Activated naive CD8-positive, alpha-beta T cell treated with anti-CD3 and anti-CD28 coated beads, Interleukin-2, amount 10 ng/mL, durations not matched to agents 7 days and 5 days (primary cell): ENCODE measurements around the gene TAS2R46. TPM values are rescaled to one million over a fixed set of nuclear protein-coding genes. Genes with fewer than 3 reads are reported as not detected.
"Not testable (repeated sequence)": the region's sequence is repeated elsewhere in the genome, so short reads cannot be mapped to it uniquely, and the experiment has no call there.

ENCODE experiments used
- ATAC-seq: fragments of 150-1000 bp; cut with Tn5 transposase; one replicate; pipeline ENCODE4 v1.10.0; 2021; ENCODE audit warnings: low read depth, moderate library complexity
- POLR2A ChIA-PET: fragments of 350-600 bp; sonication (Branson Sonifier 250); formaldehyde crosslinking; loops from one replicate; lab custom pipeline; 2021; ENCODE audit warnings: antibody characterized with exemption; lab: Charles Lee
- DNase-seq: peaks from one replicate; pipeline ENCODE4 v3.0.0; 2021
- H3K27ac Mint-ChIP-seq: one replicate; pipeline ENCODE4 v1.8.0; 2022; ENCODE audit warnings: mild to moderate bottlenecking, mixed read lengths
- H3K27me3 Mint-ChIP-seq: one replicate; pipeline ENCODE4 v1.8.0; 2022; ENCODE audit warnings: mild to moderate bottlenecking, moderate library complexity, mixed read lengths
- H3K36me3 Mint-ChIP-seq: one replicate; pipeline ENCODE4 v1.8.0; 2021; ENCODE audit warnings: mild to moderate bottlenecking, mixed read lengths
- H3K4me1 Mint-ChIP-seq: one replicate; pipeline ENCODE4 v1.8.0; 2021; ENCODE audit warnings: mixed read lengths
- H3K4me3 Mint-ChIP-seq: one replicate; pipeline ENCODE4 v1.8.0; 2022; ENCODE audit warnings: mild to moderate bottlenecking, moderate library complexity, mixed read lengths
- H3K9me3 Mint-ChIP-seq: one replicate; pipeline ENCODE4 v1.8.0; 2021; ENCODE audit warnings: mixed read lengths
- total RNA-seq, 2 experiments: library from RNA; stranded (reverse); gene quantifications; one replicate each; pipeline ENCODE4 v1.2.3, GENCODE V29; 2021

TAS2R46 gene, protein sequence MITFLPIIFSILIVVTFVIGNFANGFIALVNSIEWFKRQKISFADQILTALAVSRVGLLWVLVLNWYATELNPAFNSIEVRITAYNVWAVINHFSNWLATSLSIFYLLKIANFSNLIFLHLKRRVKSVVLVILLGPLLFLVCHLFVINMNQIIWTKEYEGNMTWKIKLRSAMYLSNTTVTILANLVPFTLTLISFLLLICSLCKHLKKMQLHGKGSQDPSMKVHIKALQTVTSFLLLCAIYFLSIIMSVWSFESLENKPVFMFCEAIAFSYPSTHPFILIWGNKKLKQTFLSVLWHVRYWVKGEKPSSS
- total RNA-seq, result 1 to 10 TPM; 1.2 to 1.4 TPM

DNA sequence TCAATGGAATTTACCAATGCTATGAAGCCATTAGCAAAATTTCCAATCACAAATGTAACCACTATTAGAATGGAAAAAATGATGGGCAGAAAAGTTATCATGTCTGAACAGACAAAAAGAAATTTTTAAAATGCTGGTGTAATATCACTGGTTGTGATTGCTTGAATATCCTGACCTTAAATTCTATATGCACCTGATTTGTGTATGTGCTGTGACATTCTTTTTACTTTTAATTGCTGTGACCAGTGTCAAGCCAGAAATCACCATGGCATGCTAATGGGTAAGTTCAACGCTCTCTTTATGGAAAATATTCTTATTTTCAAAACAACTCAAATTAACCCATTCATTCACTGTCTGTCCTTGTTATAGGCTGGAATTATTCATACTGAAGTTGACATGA lies at the start of gene TAS2R46:
TSS of gene TAS2R46 (minus strand) at position 101 of the 400 bp plus-strand sequence. CDS start at position 101, 0 bp downstream.
- DNase-seq, H3K27me3 Mint-ChIP-seq, H3K9me3 Mint-ChIP-seq, POLR2A ChIA-PET, H3K27ac Mint-ChIP-seq, H3K4me1 Mint-ChIP-seq, H3K4me3 Mint-ChIP-seq, ATAC-seq: not testable (repeated sequence)
- peaks cover 18% of the 10 kb centered on the region for H3K36me3 Mint-ChIP-seq

DNA sequence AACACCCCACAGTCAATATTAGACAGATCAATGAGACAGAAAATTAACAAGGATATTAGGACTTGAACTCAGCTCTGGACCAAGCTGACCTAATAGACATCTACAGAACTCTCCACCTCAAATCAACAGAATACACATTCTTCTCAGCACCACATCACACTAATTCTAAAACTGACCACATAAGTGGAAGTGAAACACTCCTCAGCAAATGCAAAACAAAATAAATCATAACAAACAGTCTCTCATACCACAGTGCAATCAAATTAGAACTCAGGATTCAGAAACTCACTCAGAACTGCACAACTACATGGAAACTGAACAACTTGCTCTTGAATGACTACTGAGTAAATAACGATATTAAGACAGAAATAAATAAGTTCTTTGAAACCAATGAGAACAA lies 49.1 kb upstream of the TAS2R46 start:
- DNase-seq, H3K27me3 Mint-ChIP-seq, H3K27ac Mint-ChIP-seq, POLR2A ChIA-PET, H3K4me3 Mint-ChIP-seq, ATAC-seq: not testable (repeated sequence)
- Mint-ChIP-seq H3K4me1 (peaks cover 12% of the 10 kb centered on the region), H3K9me3 (peaks cover 33% of the 10 kb centered on the region), H3K36me3 (peaks cover 78% of the 10 kb centered on the region)

DNA sequence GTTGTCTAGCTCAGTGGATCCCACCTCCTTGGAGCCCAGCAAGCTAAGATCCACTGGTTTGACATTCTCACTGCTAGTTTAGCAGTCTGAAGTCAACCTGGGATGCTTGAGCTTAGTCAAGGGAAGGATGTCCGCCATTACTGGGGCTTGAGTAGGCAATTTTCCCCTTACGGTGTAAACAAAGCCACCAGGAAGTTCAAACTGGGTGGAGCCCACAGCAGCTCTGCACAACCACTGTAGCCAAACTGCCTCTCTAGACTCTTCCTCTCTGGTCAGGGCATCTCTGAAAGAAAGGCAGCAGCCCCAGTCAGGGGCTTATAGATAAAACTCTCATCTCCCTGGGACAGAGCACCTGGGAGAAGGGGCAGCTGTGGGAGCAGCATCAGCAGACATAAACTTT lies 46.8 kb upstream of the TAS2R46 start:
- Mint-ChIP-seq H3K36me3 (peaks cover 67% of the 10 kb centered on the region), H3K4me1 (peaks cover 12% of the 10 kb centered on the region), H3K27ac (no peak overlapping the region), H3K27me3 (no peaks in the 10 kb centered on the region), H3K4me3 (peak overlapping the region; percentile 29), H3K9me3 (peaks cover 33% of the 10 kb centered on the region)
- ATAC-seq (no peak), DNase-seq (no peak)
- POLR2A ChIA-PET, result interaction anchor here (1.2 kb wide), 1 partner anchor 62 kb away, joined by 3 read pairs; the partner anchor contains the start of gene SMIM10L1

DNA sequence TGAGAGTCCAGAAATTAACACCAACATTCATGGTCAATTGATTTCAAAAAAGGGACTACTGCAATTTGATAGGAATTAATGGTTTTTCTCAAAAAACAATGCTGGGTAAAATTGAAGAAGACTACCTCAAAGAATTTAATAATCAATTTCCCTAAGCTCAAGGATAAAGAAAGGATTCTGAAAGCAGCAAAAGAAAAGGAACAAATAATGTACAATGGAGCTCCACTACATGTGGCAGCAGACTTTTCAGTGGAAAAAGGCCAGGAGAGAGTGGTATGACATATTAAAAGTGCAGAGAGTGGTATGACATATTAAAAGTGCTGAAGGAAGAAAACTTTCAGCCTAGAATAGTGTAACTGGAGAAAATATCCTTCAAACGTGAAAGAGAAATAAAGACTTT lies 45.6 kb upstream of the TAS2R46 start:
- peaks cover 65% of the 10 kb centered on the region for H3K36me3 Mint-ChIP-seq
- no peaks in the 10 kb centered on the region for H3K27me3 Mint-ChIP-seq
- POLR2A ChIA-PET, result no interaction called here
- no peak overlapping the region for H3K27ac Mint-ChIP-seq
- ATAC-seq (no peak), DNase-seq (no peak)
- H3K4me3 Mint-ChIP-seq, result no peak overlapping the region
- peaks cover 12% of the 10 kb centered on the region for H3K4me1 Mint-ChIP-seq
- peaks cover 31% of the 10 kb centered on the region for H3K9me3 Mint-ChIP-seq

DNA sequence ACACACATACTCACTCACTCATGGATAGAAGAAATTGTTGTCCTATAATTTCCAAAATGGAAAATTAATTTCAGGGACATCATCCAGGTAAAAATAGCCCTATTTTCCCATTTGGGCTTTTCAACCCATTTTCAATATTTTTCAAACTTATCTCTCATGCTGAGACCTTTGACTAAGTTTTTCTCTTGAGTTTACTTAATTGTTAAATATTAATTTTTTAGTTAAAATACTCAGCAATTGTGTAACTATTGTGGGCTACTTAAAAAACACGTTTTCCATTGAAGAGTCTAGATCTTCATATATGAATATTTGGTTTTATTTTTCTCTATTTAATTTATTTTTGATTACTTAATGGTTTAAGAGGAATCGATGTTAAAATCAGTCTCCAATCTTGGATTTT lies 44.2 kb upstream of the TAS2R46 start:
- no peak overlapping the region for H3K4me3 Mint-ChIP-seq
- no peak for DNase-seq
- H3K4me1 Mint-ChIP-seq, result peaks cover 12% of the 10 kb centered on the region
- peaks cover 22% of the 10 kb centered on the region for H3K9me3 Mint-ChIP-seq
- peaks cover 59% of the 10 kb centered on the region for H3K36me3 Mint-ChIP-seq
- H3K27ac Mint-ChIP-seq, result no peak overlapping the region
- no peak for ATAC-seq
- POLR2A ChIA-PET, result no interaction called here
- no peaks in the 10 kb centered on the region for H3K27me3 Mint-ChIP-seq

DNA sequence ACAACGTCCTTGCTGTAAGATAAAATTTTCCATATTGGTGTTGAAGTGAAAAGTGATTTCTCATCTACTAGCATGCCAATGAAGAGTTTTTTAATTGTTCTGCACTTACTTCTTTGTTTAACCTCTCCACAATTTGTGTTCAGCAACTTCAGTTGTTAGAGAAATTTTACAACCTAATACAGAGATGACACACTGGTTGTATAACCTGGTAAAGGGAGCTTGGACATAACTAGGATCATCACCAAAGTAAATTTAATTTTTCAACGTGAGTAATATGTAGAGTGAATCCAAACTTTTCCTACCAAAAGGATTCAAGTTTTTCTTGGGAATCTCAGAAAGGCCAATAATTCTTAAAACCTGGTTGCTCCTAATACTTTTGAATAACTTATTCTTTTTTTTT lies 43.5 kb upstream of the TAS2R46 start:
- Mint-ChIP-seq H3K4me3 (no peak overlapping the region), H3K27ac (no peak overlapping the region), H3K4me1 (peaks cover 10% of the 10 kb centered on the region), H3K27me3 (no peaks in the 10 kb centered on the region), H3K36me3 (peaks cover 56% of the 10 kb centered on the region), H3K9me3 (peaks cover 20% of the 10 kb centered on the region)
- ATAC-seq (no peak), DNase-seq (no peak)
- POLR2A ChIA-PET, result no interaction called here

DNA sequence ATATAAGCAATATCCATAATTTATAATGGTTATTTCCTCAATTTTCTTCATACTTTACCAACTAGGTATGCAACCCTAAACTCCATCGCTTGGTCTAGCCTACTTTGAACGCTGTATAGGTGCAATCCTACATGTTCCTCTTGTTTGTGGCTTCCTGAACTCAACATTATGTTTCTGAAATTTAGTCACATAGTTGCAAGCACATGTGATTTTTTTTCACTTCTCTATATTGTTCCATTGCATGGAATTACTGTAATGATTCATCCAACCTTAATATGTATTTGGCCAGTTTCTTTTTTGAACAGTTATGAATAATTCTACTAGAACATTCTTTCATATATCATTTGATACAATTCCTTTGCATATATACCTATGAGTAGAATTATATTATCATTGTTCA lies 32.8 kb upstream of the TAS2R46 start:
- H3K4me3 Mint-ChIP-seq, H3K4me1 Mint-ChIP-seq, H3K27me3 Mint-ChIP-seq, POLR2A ChIA-PET, H3K27ac Mint-ChIP-seq, ATAC-seq, DNase-seq, H3K9me3 Mint-ChIP-seq: not testable (repeated sequence)
- H3K36me3 Mint-ChIP-seq, result peaks cover 15% of the 10 kb centered on the region

DNA sequence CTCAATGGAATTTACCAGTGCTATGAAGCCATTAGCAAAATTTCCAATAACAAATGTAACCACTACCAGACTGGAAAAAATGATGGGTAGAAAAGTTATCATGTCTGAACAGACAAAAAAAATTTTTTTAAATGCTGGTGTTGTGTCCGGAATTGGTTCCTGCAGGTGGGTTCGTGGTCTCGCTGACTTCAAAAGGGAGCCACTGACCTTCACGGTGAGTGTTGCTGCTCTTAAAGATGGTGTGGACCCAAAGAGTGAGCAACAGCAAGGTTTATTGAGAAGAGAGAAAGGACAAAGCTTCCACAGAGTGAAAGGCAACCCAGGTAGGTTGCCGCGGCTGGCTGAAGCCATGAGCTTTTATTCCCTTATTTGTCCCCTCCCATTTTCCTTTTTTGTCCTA lies 30.0 kb upstream of the TAS2R46 start, which contains the start of gene TAS2R43:
TSS of gene TAS2R43 (minus strand) at position 186 of the 400 bp plus-strand sequence. CDS start at position 102, 84 bp downstream.
- Mint-ChIP-seq H3K27me3 (no peaks in the 10 kb centered on the region), H3K27ac (no peak within 1 kb of the TSS), H3K36me3 (peaks cover 5% of the 10 kb centered on the region), H3K4me1 (no peaks in the 10 kb centered on the region), H3K4me3 (no peak within 1 kb of the TSS), H3K9me3 (no peaks in the 10 kb centered on the region)
- ATAC-seq (no peak), DNase-seq (no peak)
- POLR2A ChIA-PET, result no interaction called here

DNA sequence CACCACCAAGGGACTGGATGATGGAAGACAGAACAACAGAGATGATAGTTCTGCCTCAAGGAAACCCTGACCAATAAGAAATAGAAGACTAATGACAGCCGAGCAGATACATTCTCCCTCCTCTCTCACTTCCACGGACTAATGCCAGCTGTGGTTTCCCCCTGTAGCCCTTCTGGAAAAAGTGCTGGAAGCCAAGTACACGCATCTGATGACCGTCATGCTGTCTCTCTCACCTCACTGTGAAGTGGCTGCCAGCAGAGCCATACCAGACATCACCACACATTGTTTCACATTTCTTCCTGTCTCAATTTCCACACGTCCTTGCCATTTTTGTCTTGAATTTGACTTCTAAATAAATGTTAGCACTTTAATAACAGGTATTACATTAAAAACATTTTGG lies 27.2 kb upstream of the TAS2R46 start:
- Mint-ChIP-seq H3K36me3 (peaks cover 6% of the 10 kb centered on the region), H3K9me3 (no peaks in the 10 kb centered on the region), H3K4me1 (no peaks in the 10 kb centered on the region), H3K27me3 (no peaks in the 10 kb centered on the region), H3K4me3 (no peak overlapping the region), H3K27ac (no peak overlapping the region)
- POLR2A ChIA-PET, result no interaction called here
- no peak for DNase-seq
- no peak for ATAC-seq

DNA sequence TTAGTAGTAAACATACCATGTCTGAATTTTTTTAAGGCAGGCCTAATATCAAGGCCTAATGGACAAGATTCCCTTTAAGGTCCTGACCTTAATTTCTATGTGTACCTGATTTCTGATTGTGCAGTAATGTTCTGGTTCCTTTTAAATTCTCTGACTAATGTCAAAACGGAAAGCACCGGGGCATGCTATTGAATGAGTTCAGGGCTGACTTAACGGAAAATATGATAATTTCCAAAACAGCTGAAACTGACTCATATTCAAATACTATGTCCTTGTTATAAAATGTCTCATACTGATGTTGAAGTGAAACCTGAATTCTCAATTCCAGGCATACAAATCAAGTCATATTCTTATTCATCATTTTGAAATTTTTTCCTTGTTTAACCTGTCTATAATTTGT lies 23.3 kb upstream of the TAS2R46 start:
- peaks cover 19% of the 10 kb centered on the region for H3K36me3 Mint-ChIP-seq
- no peak overlapping the region for H3K4me3 Mint-ChIP-seq
- no peak overlapping the region for H3K27ac Mint-ChIP-seq
- peaks cover 11% of the 10 kb centered on the region for H3K9me3 Mint-ChIP-seq
- POLR2A ChIA-PET, result no interaction called here
- DNase-seq (no peak), ATAC-seq (no peak)
- no peaks in the 10 kb centered on the region for H3K4me1 Mint-ChIP-seq
- no peaks in the 10 kb centered on the region for H3K27me3 Mint-ChIP-seq

DNA sequence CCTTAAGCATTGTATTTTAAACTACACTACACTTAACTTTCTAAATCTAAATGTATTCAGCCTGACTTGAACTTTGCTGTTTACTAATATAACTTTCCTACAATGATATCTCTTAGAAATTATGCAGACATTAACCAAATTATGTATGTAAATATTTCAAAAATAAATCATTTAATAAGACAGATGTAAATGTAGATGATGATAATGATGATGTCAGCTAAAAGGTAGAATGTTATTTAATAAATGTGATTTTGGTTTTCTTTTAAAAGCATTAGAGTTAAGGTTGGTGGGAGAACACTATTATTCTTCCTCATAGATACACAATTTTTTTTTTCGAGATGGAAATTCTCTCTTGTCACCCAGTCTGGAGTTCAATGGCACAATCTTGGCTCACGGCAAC lies 19.9 kb upstream of the TAS2R46 start:
- POLR2A ChIA-PET, result no interaction called here
- no peak overlapping the region for H3K4me3 Mint-ChIP-seq

DNA sequence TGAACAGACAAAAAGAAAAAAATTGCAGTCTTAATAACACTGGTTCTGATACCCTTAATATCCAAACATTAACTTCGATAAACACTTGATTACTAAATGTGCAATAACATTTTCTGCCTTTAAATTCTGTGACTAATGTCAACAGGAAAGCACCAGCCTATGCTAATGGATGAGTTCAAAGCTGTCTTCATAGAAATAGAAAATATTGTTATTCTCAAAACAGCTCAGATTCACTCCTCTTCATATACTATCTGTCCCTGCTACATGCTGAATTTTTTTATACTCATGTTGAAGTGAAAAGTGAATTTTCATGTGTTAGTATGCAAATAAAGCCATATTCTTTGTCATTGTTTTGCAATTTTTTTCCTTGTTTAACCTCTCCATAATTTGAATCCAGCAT lies 16.2 kb upstream of the TAS2R46 start:
- Mint-ChIP-seq H3K36me3 (peaks cover 24% of the 10 kb centered on the region), H3K27ac (no peak overlapping the region), H3K27me3 (no peaks in the 10 kb centered on the region), H3K9me3 (peaks cover 7% of the 10 kb centered on the region), H3K4me3 (no peak overlapping the region), H3K4me1 (no peaks in the 10 kb centered on the region)
- ATAC-seq (no peak), DNase-seq (no peak)
- POLR2A ChIA-PET, result no interaction called here

More for the DNA sequence above, 19.9 kb upstream of the TAS2R46 start:
- ATAC-seq, result no peak
- Mint-ChIP-seq H3K36me3 (peaks cover 27% of the 10 kb centered on the region), H3K27me3 (no peaks in the 10 kb centered on the region), H3K27ac (no peak overlapping the region), H3K9me3 (peaks cover 13% of the 10 kb centered on the region), H3K4me1 (no peaks in the 10 kb centered on the region)
- no peak for DNase-seq

DNA sequence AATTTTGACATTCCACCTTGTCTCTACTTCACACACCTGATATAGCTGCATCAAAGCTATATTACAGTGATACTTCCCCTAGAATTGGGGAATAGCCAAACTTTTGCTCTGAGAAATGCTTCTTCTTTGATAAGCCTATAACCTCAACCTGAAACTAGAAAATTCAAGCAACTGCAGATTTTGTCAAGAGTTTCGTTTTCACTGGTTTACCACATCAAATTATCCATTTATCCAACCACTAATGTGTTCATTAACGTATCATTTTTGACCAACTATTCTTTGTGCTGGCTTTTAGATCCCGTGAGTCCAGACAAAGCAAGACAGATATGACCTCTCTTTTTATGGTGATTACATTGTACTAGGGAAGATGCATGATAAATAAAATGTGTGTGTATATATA lies 13.5 kb upstream of the TAS2R46 start:
- no peaks in the 10 kb centered on the region for H3K4me1 Mint-ChIP-seq
- no peak overlapping the region for H3K27ac Mint-ChIP-seq
- peaks cover 3% of the 10 kb centered on the region for H3K9me3 Mint-ChIP-seq
- POLR2A ChIA-PET, result no interaction called here
- DNase-seq, result no peak
- H3K4me3 Mint-ChIP-seq, result no peak overlapping the region
- ATAC-seq, result no peak
- peaks cover 27% of the 10 kb centered on the region for H3K36me3 Mint-ChIP-seq
- H3K27me3 Mint-ChIP-seq, result no peaks in the 10 kb centered on the region

DNA sequence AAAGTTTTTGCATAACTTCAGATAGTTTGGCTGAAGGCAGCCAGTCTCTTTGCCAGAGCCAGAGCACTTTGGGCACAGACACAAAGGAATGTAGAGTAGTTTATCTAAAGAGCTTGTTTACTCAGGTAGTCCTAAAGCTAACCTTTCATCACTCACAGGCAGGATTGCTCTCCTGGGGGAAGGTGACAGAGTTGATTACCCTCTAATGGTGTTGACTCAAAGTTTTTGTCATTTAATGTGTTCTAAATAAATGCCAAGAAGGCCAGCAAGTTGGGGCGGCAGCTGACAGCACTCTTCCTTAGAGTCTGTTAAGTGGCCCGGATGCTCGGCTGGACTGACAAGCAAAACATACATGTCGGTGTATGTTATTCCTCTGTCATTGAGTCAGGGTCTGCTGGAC lies 9.3 kb upstream of the TAS2R46 start:
- no peak for DNase-seq
- POLR2A ChIA-PET, result interaction anchor here (1.2 kb wide), 1 partner anchor 52 kb away, joined by 3 read pairs; no protein-coding TSS in a partner anchor
- Mint-ChIP-seq H3K27me3 (no peaks in the 10 kb centered on the region), H3K9me3 (peaks cover 3% of the 10 kb centered on the region), H3K4me3 (no peak overlapping the region), H3K36me3 (peaks cover 16% of the 10 kb centered on the region), H3K27ac (no peak overlapping the region), H3K4me1 (no peaks in the 10 kb centered on the region)
- no peak for ATAC-seq
